Stimulated activated memory B cell treated with anti-CD40 and anti-IgM and Interleukin-4, amounts not matched to agents 10 μg/mL and 1 μg/mL and 100 μg/mL, for 72 hours (primary cell): Measurements from ENCODE around the gene HSD11B2.
A peak's percentile ranks its signal among the peaks of the same experiment; 100 is the strongest.
"Not testable (repeated sequence)": the region's sequence is repeated elsewhere in the genome, so short reads cannot be mapped to it uniquely, and the experiment has no call there.

ENCODE experiments used
- ATAC-seq: fragments of 150-1000 bp; cut with Tn5 transposase; 2 replicates; pipeline ENCODE4 v1.10.0; 2021
- H3K27ac Mint-ChIP-seq: one replicate; pipeline ENCODE4 v1.8.0; 2022; ENCODE audit warnings: mild to moderate bottlenecking, mixed read lengths
- H3K27me3 Mint-ChIP-seq: one replicate; pipeline ENCODE4 v1.8.0; 2022; ENCODE audit warnings: mixed read lengths
- H3K36me3 Mint-ChIP-seq: one replicate; pipeline ENCODE4 v1.8.0; 2022; ENCODE audit warnings: mixed read lengths
- H3K4me1 Mint-ChIP-seq: one replicate; pipeline ENCODE4 v1.8.0; 2022; ENCODE audit warnings: mixed read lengths
- H3K4me3 Mint-ChIP-seq: one replicate; pipeline ENCODE4 v1.8.0; 2022; ENCODE audit warnings: mild to moderate bottlenecking, moderate library complexity, mixed read lengths
- H3K9me3 Mint-ChIP-seq: one replicate; pipeline ENCODE4 v1.8.0; 2022; ENCODE audit warnings: mixed read lengths

The HSD11B2 gene

GRCh38 chr16:67404740-67405226 lies 26.1 kb upstream of the HSD11B2 start:
- no peak for ATAC-seq
- Mint-ChIP-seq H3K36me3 (no peaks in the 10 kb centered on the region), H3K4me3 (no peak overlapping the region), H3K9me3 (no peaks in the 10 kb centered on the region), H3K27ac (no peak overlapping the region), H3K27me3 (peaks cover 41% of the 10 kb centered on the region), H3K4me1 (no peaks in the 10 kb centered on the region)

- no peak for ATAC-seq
- H3K27ac Mint-ChIP-seq = no peak overlapping the region
- no peaks in the 10 kb centered on the region for H3K4me1 Mint-ChIP-seq
- no peaks in the 10 kb centered on the region for H3K9me3 Mint-ChIP-seq
- H3K36me3 Mint-ChIP-seq = no peaks in the 10 kb centered on the region
- no peak overlapping the region for H3K4me3 Mint-ChIP-seq
- H3K27me3 Mint-ChIP-seq = peaks cover 47% of the 10 kb centered on the region
These were observed 25.6 kb upstream of the HSD11B2 start for GRCh38 chr16:67405336-67405735.

GRCh38 chr16:67406111-67406971 lies 24.6 kb upstream of the HSD11B2 start:
- no peaks in the 10 kb centered on the region for H3K4me1 Mint-ChIP-seq
- H3K27ac Mint-ChIP-seq = no peak overlapping the region
- no peaks in the 10 kb centered on the region for H3K9me3 Mint-ChIP-seq
- H3K36me3 Mint-ChIP-seq = no peaks in the 10 kb centered on the region
- no peak for ATAC-seq
- peaks cover 47% of the 10 kb centered on the region for H3K27me3 Mint-ChIP-seq
- no peak overlapping the region for H3K4me3 Mint-ChIP-seq

- ATAC-seq = peak; percentile 17
- H3K36me3 Mint-ChIP-seq = no peaks in the 10 kb centered on the region
- no peak overlapping the region for H3K4me3 Mint-ChIP-seq
- H3K4me1 Mint-ChIP-seq = no peaks in the 10 kb centered on the region
- H3K9me3 Mint-ChIP-seq = no peaks in the 10 kb centered on the region
- no peak overlapping the region for H3K27ac Mint-ChIP-seq
- H3K27me3 Mint-ChIP-seq = peaks cover 38% of the 10 kb centered on the region
These were observed 23.6 kb upstream of the HSD11B2 start for GRCh38 chr16:67407176-67407787.

GRCh38 chr16:67407788-67408452 lies 23.0 kb upstream of the HSD11B2 start:
- Mint-ChIP-seq H3K36me3 (no peaks in the 10 kb centered on the region), H3K9me3 (no peaks in the 10 kb centered on the region), H3K4me1 (no peaks in the 10 kb centered on the region), H3K27ac (no peak overlapping the region), H3K27me3 (peaks cover 33% of the 10 kb centered on the region), H3K4me3 (no peak overlapping the region)
- no peak for ATAC-seq

GRCh38 chr16:67409631-67410030 lies 21.3 kb upstream of the HSD11B2 start:
- Mint-ChIP-seq H3K4me1 (peaks cover 6% of the 10 kb centered on the region), H3K27me3 (peaks cover 19% of the 10 kb centered on the region), H3K9me3 (no peaks in the 10 kb centered on the region), H3K4me3 (no peak overlapping the region), H3K27ac (no peak overlapping the region), H3K36me3 (no peaks in the 10 kb centered on the region)
- no peak for ATAC-seq

- no peak overlapping the region for H3K4me3 Mint-ChIP-seq
These were observed 19.6 kb upstream of the HSD11B2 start for GRCh38 chr16:67411339-67411738.

GRCh38 chr16:67412294-67412693 lies 18.6 kb upstream of the HSD11B2 start:
- no peak for ATAC-seq
- Mint-ChIP-seq H3K9me3 (no peaks in the 10 kb centered on the region), H3K27ac (no peak overlapping the region), H3K4me3 (no peak overlapping the region), H3K27me3 (peaks cover 38% of the 10 kb centered on the region), H3K36me3 (no peaks in the 10 kb centered on the region), H3K4me1 (peaks cover 20% of the 10 kb centered on the region)

More at GRCh38 chr16:67411339-67411738, 19.6 kb upstream of the HSD11B2 start:
- no peaks in the 10 kb centered on the region for H3K9me3 Mint-ChIP-seq
- H3K36me3 Mint-ChIP-seq = no peaks in the 10 kb centered on the region
- no peak overlapping the region for H3K27ac Mint-ChIP-seq
- H3K27me3 Mint-ChIP-seq = peaks cover 29% of the 10 kb centered on the region
- peaks cover 14% of the 10 kb centered on the region for H3K4me1 Mint-ChIP-seq
- ATAC-seq = no peak

- H3K27me3 Mint-ChIP-seq = peaks cover 41% of the 10 kb centered on the region
- no peaks in the 10 kb centered on the region for H3K36me3 Mint-ChIP-seq
- H3K27ac Mint-ChIP-seq = no peak overlapping the region
- no peaks in the 10 kb centered on the region for H3K9me3 Mint-ChIP-seq
- no peak for ATAC-seq
- H3K4me3 Mint-ChIP-seq = no peak overlapping the region
- peaks cover 20% of the 10 kb centered on the region for H3K4me1 Mint-ChIP-seq
These were observed 16.7 kb upstream of the HSD11B2 start for GRCh38 chr16:67413978-67414911.

- H3K9me3 Mint-ChIP-seq, ATAC-seq, H3K36me3 Mint-ChIP-seq: not testable (repeated sequence)
- Mint-ChIP-seq H3K4me1 (peaks cover 20% of the 10 kb centered on the region), H3K4me3 (peak overlapping the region; percentile 68), H3K27me3 (peaks cover 36% of the 10 kb centered on the region), H3K27ac (peak overlapping the region; percentile 85)
These were observed 15.5 kb upstream of the HSD11B2 start for GRCh38 chr16:67415421-67415820.

- no peaks in the 10 kb centered on the region for H3K9me3 Mint-ChIP-seq
- H3K4me1 Mint-ChIP-seq = peaks cover 20% of the 10 kb centered on the region
- peak within 1 kb of the TSS; percentile 85 for H3K27ac Mint-ChIP-seq
- peak; percentile 87 for ATAC-seq
- H3K27me3 Mint-ChIP-seq = peaks cover 36% of the 10 kb centered on the region
- no peaks in the 10 kb centered on the region for H3K36me3 Mint-ChIP-seq
- peak within 1 kb of the TSS; percentile 88 for H3K4me3 Mint-ChIP-seq
These were observed 14.8 kb upstream of the HSD11B2 start, which contains the start of gene ZDHHC1 for GRCh38 chr16:67415872-67416793. TSS of gene ZDHHC1 (minus strand) at chr16:67416477. CDS start at chr16:67407775, 8,702 bp downstream.

GRCh38 chr16:67417333-67418061 lies 13.4 kb upstream of the HSD11B2 start:
- Mint-ChIP-seq H3K36me3 (no peaks in the 10 kb centered on the region), H3K4me1 (peaks cover 20% of the 10 kb centered on the region), H3K4me3 (peak overlapping the region; percentile 24), H3K27ac (no peak overlapping the region), H3K27me3 (peaks cover 41% of the 10 kb centered on the region), H3K9me3 (no peaks in the 10 kb centered on the region)
- no peak for ATAC-seq

GRCh38 chr16:67419502-67419901 lies 11.4 kb upstream of the HSD11B2 start:
- peaks cover 45% of the 10 kb centered on the region for H3K27me3 Mint-ChIP-seq
- H3K9me3 Mint-ChIP-seq = no peaks in the 10 kb centered on the region
- ATAC-seq = no peak
- no peak overlapping the region for H3K4me3 Mint-ChIP-seq
- H3K4me1 Mint-ChIP-seq = peaks cover 15% of the 10 kb centered on the region
- H3K27ac Mint-ChIP-seq = no peak overlapping the region
- H3K36me3 Mint-ChIP-seq = no peaks in the 10 kb centered on the region
